Caki2 (cell line): ENCODE results near the gene FCGR3A. TPM values are rescaled to one million over a fixed set of nuclear protein-coding genes. Genes with fewer than 3 reads are reported as not detected.
"Not testable (repeated sequence)": the region's sequence is repeated elsewhere in the genome, so short reads cannot be mapped to it uniquely, and the experiment has no call there.

Experiments
- DNase-seq: peaks from one replicate; pipeline ENCODE4 v3.0.0-alpha.2; 2015; ENCODE audit warnings: low read depth
- in situ Hi-C: cut with HindIII; loops from 2 replicates; pipeline ENCODE4 v1.10.0; 2016; ENCODE audit warnings: low sequenced_read_pairs, low pct_unique_long_range_greater_than_20kb, mixed read lengths
- total RNA-seq: library from RNA; depleted of rRNA; stranded (reverse); fragments of >200 nt; shearing (Covaris generic); gene quantifications from 2 replicates; pipeline ENCODE4 v1.2.3, GENCODE V29; 2014; ENCODE audit warnings: low replicate concordance

Gene FCGR3A
- total RNA-seq, 1 experiment from 2014 or later = not detected

DNA sequence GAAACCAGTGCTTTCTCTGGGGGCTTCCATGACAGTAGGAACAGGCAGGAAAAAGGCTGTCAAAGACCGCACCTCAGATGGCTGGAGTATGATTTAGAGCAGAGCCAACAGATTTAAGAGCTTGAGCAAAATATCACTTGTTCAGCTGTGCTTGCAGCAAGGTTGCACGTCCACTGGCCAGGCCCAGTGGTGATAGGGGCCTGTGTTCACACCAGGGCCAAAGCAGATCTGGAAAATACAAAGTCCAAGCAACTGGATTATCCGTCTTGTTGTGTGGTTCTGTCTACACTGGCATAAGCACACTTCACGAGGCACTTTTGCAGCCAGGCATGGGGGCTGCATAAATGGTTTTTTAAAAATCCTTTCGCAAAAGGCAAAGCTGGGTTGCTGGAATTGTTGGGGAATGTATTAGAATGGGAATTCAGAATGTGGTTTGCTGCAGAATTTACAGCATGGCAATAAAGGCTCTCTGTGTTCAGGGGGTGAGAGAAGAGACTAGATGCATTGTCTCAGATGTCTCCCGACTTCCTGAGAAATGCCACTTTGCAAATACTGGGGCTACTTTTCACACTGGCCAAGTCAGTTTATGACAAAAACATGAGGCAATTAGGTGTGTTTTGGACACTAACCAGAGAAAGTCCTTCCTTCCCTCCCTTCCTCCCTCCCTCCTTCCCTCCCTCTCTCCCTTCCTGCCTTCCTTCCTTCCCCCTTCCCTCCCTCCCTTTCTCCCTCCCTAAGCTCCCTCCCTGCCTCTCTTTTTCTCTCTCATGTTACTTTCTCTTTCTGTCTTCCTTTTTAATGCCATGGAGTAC lies 36.8 kb downstream of the FCGR3A start:
- DNase-seq, in situ Hi-C loops: not testable (repeated sequence)

DNA sequence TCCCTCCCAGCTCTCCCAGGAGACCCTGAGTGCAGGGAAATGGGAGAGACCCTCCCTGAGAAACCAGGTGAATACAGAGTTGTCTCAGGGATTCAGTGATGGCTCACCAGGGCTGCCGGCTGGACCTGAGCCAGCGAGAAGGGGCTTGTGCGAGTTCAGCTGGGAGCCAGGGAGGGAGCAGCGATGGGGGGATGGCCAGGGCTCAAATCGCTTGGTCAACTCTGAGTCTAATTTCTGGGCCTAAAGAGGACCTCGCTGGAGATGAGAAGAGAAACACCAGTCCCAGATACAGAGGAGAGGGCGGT lies 37.9 kb downstream of the FCGR3A start:
- DNase-seq = no peak
- in situ Hi-C loops = no loop called here

DNA sequence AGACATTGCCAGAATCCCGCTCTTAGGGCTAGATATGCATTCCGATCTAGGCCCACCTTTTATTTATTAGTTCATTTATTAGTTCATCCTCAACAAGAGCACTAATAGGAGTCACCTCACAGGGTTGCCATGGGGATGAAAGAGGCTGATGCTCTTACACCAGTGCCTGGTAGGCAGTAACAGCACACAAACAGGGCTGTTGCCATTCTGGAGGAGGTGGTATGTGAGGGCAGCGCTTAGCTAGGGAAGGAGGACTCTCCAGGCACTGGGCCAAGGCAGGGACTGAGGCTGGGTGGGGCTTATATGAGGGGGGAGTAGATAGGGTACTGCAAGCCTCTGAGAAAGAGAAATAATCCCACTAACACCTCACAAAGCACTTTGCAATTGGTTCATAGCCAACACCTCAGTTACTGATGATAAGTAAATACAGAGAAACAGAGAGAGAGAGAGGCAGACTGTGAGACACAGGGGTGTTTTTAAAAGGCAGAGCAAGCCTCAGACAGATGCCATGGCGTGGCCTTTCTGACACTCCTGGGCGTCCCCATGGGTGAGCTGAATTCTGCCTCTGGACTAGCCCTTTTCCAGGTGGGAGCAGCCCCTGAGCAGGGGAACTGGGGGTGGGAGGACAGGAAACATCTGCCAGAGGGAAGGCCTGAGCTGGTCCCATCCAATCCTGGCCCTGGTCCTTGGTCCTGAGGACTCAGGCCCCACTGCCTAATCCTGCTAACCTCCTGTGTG lies 38.4 kb downstream of the FCGR3A start:
- in situ Hi-C loops = no loop called here
- DNase-seq = no peak

DNA sequence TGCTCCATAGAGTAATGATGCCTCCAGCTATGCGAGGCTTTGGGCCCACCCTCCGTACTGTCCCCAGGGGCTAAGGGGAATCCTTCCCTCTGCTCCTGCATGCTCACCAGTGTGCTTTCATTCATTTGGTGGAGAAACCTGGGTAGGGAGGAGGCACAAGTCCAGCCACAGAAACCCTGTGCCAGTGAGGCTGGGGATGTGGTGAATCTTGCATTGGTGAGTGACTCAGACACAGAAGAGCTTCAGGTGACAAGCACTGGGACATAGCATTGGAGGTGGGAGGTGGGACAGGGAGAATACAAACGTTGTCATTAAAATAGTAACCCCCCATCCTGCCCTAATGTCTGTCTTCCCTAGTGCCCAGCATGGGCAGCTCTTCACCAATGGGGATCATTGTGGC lies 39.1 kb downstream of the FCGR3A start:
- in situ Hi-C loops = no loop called here

DNA sequence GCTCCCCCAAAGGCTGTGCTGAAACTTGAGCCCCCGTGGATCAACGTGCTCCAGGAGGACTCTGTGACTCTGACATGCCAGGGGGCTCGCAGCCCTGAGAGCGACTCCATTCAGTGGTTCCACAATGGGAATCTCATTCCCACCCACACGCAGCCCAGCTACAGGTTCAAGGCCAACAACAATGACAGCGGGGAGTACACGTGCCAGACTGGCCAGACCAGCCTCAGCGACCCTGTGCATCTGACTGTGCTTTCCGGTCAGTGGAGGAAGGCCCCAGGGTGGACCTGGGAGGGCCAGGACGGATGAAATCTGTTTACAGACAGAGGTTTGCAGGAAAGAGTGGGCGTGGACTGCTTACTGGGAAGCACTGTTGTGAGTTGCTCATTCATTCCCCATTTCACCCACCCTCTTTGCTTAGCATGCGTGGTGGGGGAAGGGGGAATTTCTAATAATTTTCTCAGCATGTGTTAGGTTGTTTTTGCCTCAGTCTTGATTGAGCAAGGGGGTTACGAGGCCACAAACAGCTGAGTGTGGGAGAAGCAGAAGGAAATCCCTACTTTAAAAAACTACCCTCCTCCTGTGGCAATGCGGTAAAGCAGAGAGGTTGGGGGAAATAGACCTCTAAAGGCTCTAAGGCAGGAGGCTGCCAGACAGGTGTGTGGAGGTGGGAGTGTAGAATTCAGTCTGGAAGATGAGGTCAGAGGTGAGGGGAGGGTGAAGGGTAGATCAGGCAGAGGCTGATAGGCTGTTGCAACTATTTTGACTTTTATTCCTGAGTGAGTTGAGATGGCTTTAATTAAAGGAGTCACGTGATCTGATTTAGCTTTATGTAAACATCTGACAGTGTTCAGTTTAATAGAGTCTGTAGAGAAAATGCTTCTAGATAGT lies 43.0 kb downstream of the FCGR3A start:
- in situ Hi-C loops = no loop called here
- DNase-seq = no peak

More for the DNA sequence above, 39.1 kb downstream of the FCGR3A start:
- DNase-seq = no peak

DNA sequence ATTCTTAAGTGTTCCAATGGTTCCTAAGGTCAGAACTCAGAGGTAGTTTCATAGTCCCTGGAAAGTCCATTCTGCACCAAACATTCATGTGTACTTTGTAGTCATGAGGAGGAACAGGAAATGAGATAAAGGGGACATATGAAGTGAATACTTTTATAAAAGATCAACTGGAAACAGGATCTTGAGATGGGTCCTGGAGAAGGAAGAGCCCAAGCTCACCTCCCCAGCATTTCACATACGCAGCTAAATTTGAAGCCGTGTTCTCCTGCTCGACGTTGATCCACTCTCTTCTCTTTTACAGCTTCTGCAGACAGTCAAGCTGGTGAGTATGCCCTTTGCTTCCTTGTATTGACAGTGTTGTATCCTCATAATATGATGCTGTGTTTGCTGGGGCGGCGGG lies 43.9 kb downstream of the FCGR3A start:
- in situ Hi-C loops = no loop called here
- DNase-seq = no peak

DNA sequence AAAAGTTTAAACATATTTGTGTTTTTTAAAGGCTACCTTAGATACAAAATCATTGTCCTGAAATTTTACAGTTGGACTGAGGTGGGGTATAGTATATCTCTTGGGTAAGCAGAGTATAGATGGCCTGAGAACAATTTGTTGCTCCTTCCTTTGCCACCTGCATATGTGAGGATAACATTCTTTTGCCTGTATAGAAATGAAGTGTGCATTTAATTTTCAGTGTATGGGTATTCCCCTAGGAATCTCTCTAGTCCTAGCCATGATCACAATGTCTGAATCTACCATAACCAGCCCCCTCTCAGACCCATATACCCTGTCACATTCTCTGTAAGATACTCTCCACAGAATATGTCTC lies 46.2 kb downstream of the FCGR3A start:
- DNase-seq = no peak
- in situ Hi-C loops = no loop called here

DNA sequence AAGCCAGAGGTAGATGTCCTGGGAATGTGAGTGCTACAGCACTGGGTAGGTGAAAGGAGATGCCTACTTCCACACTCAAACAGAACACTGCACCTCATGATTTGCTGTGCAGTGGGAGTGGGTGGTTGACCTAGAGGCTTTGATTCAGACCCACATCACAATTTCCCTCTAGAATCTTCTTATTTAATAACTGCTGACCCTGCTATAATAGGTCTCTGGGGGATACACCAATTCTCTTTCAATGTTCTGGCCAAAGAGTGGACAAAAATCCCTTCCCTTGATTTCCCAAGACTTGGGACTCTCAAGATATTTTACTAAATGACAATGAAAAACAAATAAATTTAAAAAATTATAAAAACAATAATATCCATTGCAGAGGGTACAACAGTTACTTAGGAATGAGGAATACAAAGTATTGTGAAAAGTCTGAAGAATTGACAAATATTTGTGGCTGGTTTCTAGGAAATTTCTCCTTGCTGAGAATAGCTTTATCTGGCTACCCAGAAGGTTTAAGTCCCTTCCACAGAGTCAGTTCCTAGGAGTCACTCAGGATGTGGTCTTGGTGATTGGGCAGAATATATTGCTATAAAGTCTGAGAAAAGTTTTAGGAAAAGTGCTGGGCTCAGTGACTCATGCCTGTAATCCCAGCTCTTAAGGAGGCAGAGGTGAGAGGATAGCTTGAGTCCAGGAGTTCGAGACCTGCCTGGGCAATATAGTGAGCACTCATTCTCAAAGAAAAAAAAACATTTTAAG lies 46.8 kb downstream of the FCGR3A start:
- in situ Hi-C loops = no loop called here
- no peak for DNase-seq

DNA sequence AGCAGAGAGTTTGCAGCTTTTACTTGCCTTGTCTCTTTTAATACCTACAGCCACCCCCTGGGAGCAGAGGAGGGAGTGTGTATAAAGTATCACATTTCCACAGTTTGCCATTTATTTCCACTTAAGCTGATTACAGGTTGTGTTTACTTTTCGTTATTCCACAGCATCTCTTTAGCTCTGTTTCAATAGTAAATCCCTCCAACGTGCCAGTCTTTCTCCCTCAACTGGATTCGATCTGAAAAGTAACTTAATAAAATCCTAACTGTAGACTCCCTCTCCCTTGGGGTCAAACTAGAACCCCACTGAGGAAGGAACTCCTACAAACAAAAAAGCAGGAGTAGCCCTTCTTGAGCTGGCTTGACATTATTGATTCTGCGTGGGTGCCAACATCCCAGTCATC lies 47.4 kb downstream of the FCGR3A start:
- in situ Hi-C loops = no loop called here
- DNase-seq = no peak

DNA sequence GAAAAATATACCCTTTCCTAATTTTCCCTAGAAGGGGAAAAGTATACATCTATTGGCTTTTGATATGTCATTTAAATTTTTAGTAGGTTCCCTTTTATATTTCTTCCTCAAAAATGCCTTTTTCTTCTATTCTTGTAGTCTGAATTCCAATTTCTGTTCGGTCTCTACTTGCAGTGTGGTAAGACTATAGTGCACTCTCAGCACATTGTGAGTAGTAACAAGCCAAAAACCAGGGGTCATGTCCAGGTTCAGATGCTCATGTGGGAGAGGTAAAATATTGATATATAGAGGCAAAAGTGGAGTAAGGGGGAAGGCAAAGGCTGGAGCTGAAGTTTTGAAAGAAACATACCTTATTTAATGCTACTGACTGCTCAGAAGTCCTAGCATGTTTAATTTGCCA lies 48.4 kb downstream of the FCGR3A start:
- no peak for DNase-seq
- in situ Hi-C loops = no loop called here

DNA sequence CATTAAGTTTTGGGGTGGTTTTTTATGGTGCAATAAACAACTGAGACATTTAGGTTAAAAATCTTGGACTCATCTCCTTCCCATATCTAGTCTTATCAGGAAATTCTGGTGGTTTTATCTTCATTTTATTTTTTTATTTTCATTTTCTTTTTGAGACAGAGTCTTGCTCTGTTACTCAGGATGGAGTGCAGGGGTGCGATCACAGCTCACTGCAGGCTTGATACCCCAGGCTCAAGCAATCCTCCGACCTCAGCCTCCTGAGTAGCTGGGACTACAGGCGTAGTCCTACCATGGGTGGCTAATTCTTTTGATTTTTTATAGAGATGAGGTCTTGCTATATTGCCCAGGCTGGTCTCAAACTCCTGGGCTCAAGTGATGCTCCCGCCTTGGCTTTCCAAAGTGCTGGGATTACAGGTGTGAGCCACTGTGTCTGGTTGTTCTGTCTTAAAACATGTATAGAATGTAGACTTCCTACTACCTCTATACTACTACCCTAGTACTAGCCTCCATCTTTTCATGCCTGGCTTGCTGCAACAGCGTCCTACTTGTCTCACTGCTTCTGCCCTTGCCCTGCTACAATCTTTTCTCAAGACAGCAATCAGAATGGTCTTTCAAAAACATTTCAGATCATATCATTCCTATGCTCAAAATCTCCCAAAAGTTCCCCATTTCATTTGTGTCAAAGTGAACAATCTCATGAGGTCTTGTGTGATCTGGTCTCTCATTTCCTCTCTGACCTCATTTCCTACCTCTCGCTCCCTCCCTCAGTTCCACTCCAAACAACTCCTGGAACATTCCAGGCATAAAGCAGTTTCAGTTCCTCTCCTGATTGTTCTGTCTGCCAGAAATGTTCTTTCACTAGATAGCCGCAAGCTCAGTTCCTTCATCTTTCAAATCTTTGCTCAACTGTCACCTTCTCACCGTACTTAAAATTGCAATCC lies 50.2 kb downstream of the FCGR3A start:
- no peak for DNase-seq
- in situ Hi-C loops = no loop called here

DNA sequence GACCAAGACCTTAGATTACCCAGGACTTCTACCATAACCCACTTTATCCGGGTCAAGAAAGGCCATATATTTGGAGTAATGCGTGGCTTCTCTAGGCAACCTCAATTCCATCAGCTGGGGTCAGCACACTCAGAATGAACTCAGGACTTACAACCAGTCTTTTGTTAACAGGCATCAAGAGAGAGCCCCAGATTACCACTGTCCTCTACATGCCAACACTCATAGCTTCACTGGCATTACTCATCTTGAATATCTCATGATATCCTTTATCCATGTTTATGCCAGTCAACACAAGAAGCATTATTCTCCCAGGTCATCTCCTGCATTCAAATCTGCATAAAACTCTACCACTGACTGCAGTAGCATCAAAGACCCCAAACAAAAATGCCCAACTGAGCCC lies 51.0 kb downstream of the FCGR3A start:
- in situ Hi-C loops = no loop called here
- DNase-seq = no peak

DNA sequence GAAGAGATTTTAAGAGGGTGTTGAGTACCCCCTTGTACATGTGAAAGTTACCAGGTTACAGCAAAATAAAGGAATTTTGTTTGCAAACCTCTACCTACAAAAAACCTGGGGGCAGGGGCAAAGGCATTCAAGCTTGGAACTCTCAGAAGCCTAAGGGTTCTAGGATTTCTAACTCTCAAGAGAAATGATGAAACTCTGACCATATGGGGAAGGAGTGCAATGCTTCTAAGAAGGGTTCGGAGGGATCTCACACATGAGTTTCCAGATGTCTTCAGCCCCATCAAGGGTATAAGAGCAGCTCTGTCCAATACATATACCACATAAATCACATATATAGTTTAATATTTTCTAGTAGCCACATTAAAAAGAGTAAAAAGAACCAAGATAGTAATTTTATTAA lies 51.7 kb downstream of the FCGR3A start:
- DNase-seq = no peak
- in situ Hi-C loops = no loop called here

DNA sequence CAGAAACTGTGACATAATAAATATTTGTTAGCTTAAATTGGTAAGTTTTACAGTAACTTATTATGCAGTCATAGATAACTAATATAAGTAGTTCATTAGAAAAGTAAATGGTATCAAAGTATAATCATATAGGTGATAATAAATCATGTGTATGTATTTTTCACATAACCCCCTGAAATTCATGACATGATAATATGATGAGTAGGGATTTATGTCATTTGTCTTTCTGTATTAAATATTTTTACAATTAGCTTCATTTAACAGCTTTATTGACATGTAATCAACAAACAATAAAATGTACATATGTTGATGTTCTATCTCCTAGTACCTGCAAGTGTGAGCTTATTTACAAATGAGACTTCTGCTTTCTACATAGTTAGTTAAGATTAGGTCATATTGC lies 54.1 kb downstream of the FCGR3A start:
- in situ Hi-C loops = no loop called here
- no peak for DNase-seq

DNA sequence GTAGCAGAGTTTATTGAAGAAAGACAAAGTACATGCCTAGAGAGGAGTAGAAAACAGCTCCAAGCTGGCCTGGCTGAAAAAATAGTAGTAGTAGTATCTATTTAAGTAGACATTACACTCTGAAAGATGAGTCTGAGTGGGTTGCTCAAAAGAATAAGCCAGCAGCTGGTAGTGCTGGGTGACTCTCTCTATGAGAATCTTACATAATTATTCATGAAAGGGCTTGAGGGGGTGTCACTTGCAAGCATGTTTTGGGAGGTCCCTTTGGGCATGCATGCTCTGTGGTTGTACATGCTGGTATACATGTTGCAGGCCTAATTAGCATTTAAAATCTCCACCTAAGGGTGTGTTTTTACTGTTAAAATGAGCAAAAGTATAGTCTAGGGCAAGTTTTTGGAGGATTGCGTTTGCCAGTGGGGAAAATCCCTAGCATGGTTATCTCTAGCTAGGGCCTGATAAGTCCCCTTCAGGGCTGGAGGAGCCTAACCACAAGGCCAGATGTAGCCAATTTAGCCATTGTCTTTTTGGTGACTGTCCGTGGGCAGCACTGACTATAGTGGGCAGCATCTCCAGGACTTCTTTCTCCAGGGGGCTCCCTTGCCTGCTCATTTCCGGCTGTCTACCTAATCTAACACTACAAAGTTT lies 55.4 kb downstream of the FCGR3A start:
- in situ Hi-C loops = no loop called here
- DNase-seq = no peak

DNA sequence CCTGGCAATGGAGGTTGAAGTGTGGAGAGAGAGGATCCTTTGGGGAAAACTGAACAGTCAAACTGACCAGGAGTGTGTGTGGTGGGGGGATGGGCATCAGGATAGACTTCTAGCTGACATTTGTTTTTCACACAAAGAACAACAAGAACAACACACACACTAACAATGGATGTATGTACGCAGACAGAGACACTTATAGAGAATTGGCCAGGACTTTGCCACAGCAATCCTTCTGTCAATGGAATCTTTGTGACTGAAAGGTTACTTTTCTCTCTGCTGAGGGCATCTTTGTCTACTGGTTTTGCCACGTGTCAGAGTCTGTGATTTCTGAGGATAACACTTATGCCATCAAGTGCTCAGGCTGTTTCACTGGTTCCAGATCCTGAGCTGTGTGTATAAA lies 56.8 kb downstream of the FCGR3A start:
- DNase-seq = no peak
- in situ Hi-C loops = no loop called here
